GM23248 (cell line): ENCODE data around the gene PXMP2. TPM values are rescaled to one million over a fixed set of nuclear protein-coding genes. Genes with fewer than 3 reads are reported as not detected.

ENCODE experiments used
- DNase-seq: peaks from one replicate; pipeline ENCODE4 v3.0.0-alpha.2; 2015
- H2AFZ ChIP-seq: fragments of 200-600 bp; sonication (generic); 2 replicates; pipeline ENCODE4 v1.6.1; 2016; ENCODE audit warnings: antibody characterized with exemption
- H3F3A ChIP-seq: fragments of 200-600 bp; sonication (generic); 2 replicates; pipeline ENCODE4 v1.6.1; 2016; ENCODE audit warnings: mild to moderate bottlenecking, antibody characterized with exemption, mixed run types; ENCODE audit not compliant: insufficient read depth
- H3K27ac ChIP-seq: fragments of 200-600 bp; sonication (generic); 2 replicates; pipeline ENCODE4 v1.5.1; 2016; ENCODE audit warnings: mild to moderate bottlenecking
- H3K27me3 ChIP-seq: fragments of 200-600 bp; sonication (generic); replicated peaks from 2 replicates; pipeline ENCODE4 v1.6.1; 2016; ENCODE audit warnings: mild to moderate bottlenecking; ENCODE audit not compliant: insufficient read depth
- H3K36me3 ChIP-seq: fragments of 200-600 bp; sonication (generic); 2 replicates; pipeline ENCODE4 v1.6.1; 2016; ENCODE audit warnings: low read depth, mild to moderate bottlenecking
- H3K4me1 ChIP-seq: fragments of 200-600 bp; sonication (generic); 2 replicates; pipeline ENCODE4 v1.6.1; 2016; ENCODE audit warnings: mild to moderate bottlenecking; ENCODE audit not compliant: insufficient read depth
- H3K4me2 ChIP-seq: fragments of 200-600 bp; sonication (generic); one replicate; pipeline ENCODE4 v1.6.1; 2016; ENCODE audit warnings: mild to moderate bottlenecking; ENCODE audit not compliant: unreplicated experiment
- H3K4me3 ChIP-seq: fragments of 200-600 bp; sonication (generic); 2 replicates; pipeline ENCODE4 v1.5.1; 2016; ENCODE audit warnings: mild to moderate bottlenecking
- H3K79me2 ChIP-seq: fragments of 200-600 bp; sonication (generic); 2 replicates; pipeline ENCODE4 v1.6.1; 2016; ENCODE audit warnings: mild to moderate bottlenecking; ENCODE audit not compliant: insufficient read depth
- H3K9ac ChIP-seq: fragments of 200-600 bp; sonication (generic); 2 replicates; pipeline ENCODE4 v1.6.1; 2016; ENCODE audit warnings: mild to moderate bottlenecking
- H3K9me2 ChIP-seq: fragments of 200-600 bp; sonication (generic); 2 replicates; pipeline ENCODE4 v1.6.1; 2016; ENCODE audit warnings: mixed run types, mild to moderate bottlenecking, moderate library complexity; ENCODE audit not compliant: insufficient read depth
- H3K9me3 ChIP-seq: fragments of 200-600 bp; sonication (generic); one replicate; pipeline ENCODE4 v1.6.1; 2017; ENCODE audit warnings: low read depth
- H4K20me1 ChIP-seq: fragments of 200-600 bp; sonication (generic); 2 replicates; pipeline ENCODE4 v1.6.0; 2016; ENCODE audit not compliant: insufficient read depth
- EZH2 ChIP-seq: fragments of 200-600 bp; sonication (generic); IDR thresholded peaks from 2 replicates; pipeline ENCODE4 v1.6.1; 2018; ENCODE audit warnings: antibody characterized with exemption, mild to moderate bottlenecking; ENCODE audit not compliant: insufficient read depth, poor library complexity, severe bottlenecking
- EZH2phosphoT487 ChIP-seq: fragments of 200-600 bp; sonication (generic); IDR thresholded peaks from 2 replicates; pipeline ENCODE4 v1.6.1; 2018; ENCODE audit warnings: antibody characterized with exemption, moderate library complexity, mild to moderate bottlenecking, low read depth; ENCODE audit not compliant: insufficient read depth
- WGBS, 2 experiments: methylation state at CpG; one replicate each; pipeline ENCODE4 v1.1.6; 2015 to 2017; ENCODE audit warnings: low lambda C conversion rate in 2 of 2, low coverage in 1 of 2; ENCODE audit errors: missing lambda C conversion rate in 2 of 2; 5-methylcytosine and 5-hydroxymethylcytosine counted together
- in situ Hi-C: fragments of 300-500 bp; cut with MboI; formaldehyde crosslinking; loops from 2 replicates; pipeline ENCODE4 v1.15.0; 2020
- polyA plus RNA-seq: library from polyadenylated mRNA; unstranded; fragments of >200 nt; fragmentation: Nextera tagmentation; extraction: Ambion mirVana; gene quantifications from 2 replicates; pipeline ENCODE4 v1.2.1, GENCODE V29; 2016
- total RNA-seq: library from RNA; depleted of rRNA; stranded (reverse); fragments of >200 nt; shearing (Covaris generic); gene quantifications from 2 replicates; pipeline ENCODE4 v1.2.3, GENCODE V29; 2014

The PXMP2 gene
- total and polyA plus RNA-seq, 2 experiments from 2014 or later: 28.5 to 37.2 TPM

DNA sequence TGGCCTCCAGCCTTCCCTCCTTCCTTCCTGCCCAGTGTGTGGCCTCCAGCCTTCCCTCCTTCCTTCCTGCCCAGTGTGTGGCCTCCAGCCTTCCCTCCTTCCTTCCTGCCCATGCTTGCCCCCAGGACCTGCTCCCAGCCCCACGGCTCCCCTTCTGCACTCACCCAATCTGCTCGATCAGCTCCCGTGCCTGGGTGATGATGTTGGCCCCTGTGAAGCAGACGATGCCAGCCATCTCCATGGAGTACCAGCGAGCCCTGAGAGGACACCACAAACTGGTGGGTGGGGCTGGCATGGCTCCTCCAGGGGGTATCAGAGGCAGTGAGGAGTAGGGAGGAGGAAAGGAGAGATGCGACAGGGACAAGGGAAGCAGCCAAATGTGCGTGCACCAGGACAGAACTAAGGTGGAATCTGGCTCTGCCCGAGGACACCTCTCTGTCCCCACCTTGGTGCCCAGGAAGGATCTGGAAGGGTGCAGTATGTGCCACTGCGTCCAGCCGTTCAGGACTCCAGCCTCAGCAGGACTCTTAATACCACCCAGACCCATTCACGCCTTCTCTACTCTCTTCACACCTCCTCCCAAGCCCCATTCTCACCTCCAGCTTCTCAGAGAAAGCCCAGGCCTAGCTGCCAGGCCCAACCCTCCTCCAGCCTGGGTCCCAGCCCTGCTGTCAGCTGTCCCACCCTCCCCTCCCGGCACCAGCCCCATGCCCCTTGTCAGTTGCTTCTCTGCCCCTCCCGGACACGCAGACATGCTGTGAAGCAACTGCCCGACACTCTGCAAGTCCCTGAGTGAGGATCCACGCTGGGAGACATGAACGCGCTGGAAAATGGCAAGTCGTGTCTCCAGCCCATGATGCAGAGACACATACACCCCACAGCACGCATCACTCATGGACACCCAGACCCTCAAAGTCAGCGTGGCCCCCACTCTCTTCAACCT lies 22.9 kb upstream of the PXMP2 start:
- no peaks in the 10 kb centered on the region; the same call in 1 of the 2 replicates for H3K36me3 ChIP-seq

DNA sequence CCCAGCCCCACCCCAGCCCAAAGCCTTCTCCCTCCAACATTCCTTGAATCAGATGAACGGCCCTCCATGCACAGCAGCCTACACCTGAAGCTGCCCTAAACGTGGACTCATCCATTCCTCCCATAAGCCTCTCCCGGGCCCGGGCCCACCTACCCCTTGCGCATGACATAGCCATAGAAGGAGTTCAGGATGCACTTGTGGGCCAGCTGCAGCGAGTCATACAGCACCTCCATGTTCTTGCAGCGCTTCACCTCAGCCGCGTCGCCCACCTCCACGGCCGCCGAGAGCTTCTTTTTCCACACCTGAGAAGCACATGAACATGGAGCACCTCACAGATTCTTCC lies 22.3 kb upstream of the PXMP2 start:
- Histone ChIP-seq H3K4me1 (no peaks in the 10 kb centered on the region), H3K79me2 (no peaks in the 10 kb centered on the region), H3K27me3 (no peaks in the 10 kb centered on the region), H4K20me1 (no peaks in the 10 kb centered on the region), H3F3A (no peaks in the 10 kb centered on the region), H3K36me3 (no peaks in the 10 kb centered on the region; the same call in 1 of the 2 replicates), H3K4me3 (no peak overlapping the region), H3K9me3 (no peaks in the 10 kb centered on the region), H3K4me2 (no peak overlapping the region), H3K27ac (no peak overlapping the region), H3K9ac (no peak overlapping the region), H3K9me2 (no peaks in the 10 kb centered on the region), H2AFZ (no peak overlapping the region)
- TF ChIP-seq EZH2phosphoT487: no peak
- in situ Hi-C loops: no loop called here
- DNase-seq: no peak
- WGBS, 2 experiments: 98% methylated on average over 13 of the region's 13 CpGs

More for the DNA sequence above, 22.9 kb upstream of the PXMP2 start:
- H3K4me1 ChIP-seq: no peaks in the 10 kb centered on the region
- no peaks in the 10 kb centered on the region for H4K20me1 ChIP-seq
- TF ChIP-seq EZH2phosphoT487 (no peak), EZH2 (no peak)
- in situ Hi-C loops: no loop called here
- H3K79me2 ChIP-seq: no peaks in the 10 kb centered on the region
- H3K27ac ChIP-seq: no peak overlapping the region
- no peak for DNase-seq
- no peak overlapping the region for H3K4me3 ChIP-seq
- H3K4me2 ChIP-seq: no peak overlapping the region
- H3F3A ChIP-seq: no peaks in the 10 kb centered on the region
- no peaks in the 10 kb centered on the region for H3K9me2 ChIP-seq
- 89 to 93% methylated on average over 20 to 21 of the region's 21 CpGs for WGBS, 2 experiments
- no peaks in the 10 kb centered on the region for H3K9me3 ChIP-seq
- no peaks in the 10 kb centered on the region for H3K27me3 ChIP-seq
- H2AFZ ChIP-seq: no peak overlapping the region
- H3K9ac ChIP-seq: no peak overlapping the region

DNA sequence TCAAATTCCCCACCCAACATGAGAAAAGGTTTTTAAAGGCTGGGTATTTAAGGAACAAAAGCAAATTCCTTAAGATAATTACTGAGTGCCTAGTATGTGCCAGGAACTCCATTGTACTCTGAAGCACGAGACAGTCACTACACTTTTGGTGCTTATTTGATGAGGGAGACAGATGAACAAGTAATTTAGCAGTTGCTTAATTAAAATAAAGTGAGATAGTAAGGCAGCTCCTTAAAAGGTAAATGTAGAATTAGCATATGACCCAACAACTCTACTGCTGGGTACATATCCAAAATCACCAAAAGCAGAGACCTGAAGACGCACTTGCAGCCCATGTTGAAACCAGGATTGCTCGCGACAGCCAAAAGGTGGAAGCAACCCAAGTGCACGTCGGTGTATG lies 21.6 kb upstream of the PXMP2 start:
- no peak overlapping the region for H3K9ac ChIP-seq
- H3K36me3 ChIP-seq: no peaks in the 10 kb centered on the region; the same call in 1 of the 2 replicates
- in situ Hi-C loops: no loop called here
- no peaks in the 10 kb centered on the region for H3F3A ChIP-seq
- no peak for TF ChIP-seq EZH2
- TF ChIP-seq EZH2phosphoT487: no peak
- no peaks in the 10 kb centered on the region for H3K9me3 ChIP-seq
- H3K79me2 ChIP-seq: no peaks in the 10 kb centered on the region
- H3K27ac ChIP-seq: no peak overlapping the region
- WGBS, 2 experiments: 98 to 99% methylated on average over 6 of the region's 6 CpGs
- H3K9me2 ChIP-seq: no peaks in the 10 kb centered on the region
- H3K4me2 ChIP-seq: no peak overlapping the region
- no peaks in the 10 kb centered on the region for H3K27me3 ChIP-seq
- no peak for DNase-seq
- H3K4me3 ChIP-seq: no peak overlapping the region
- H2AFZ ChIP-seq: no peak overlapping the region
- no peaks in the 10 kb centered on the region for H4K20me1 ChIP-seq
- no peaks in the 10 kb centered on the region for H3K4me1 ChIP-seq

DNA sequence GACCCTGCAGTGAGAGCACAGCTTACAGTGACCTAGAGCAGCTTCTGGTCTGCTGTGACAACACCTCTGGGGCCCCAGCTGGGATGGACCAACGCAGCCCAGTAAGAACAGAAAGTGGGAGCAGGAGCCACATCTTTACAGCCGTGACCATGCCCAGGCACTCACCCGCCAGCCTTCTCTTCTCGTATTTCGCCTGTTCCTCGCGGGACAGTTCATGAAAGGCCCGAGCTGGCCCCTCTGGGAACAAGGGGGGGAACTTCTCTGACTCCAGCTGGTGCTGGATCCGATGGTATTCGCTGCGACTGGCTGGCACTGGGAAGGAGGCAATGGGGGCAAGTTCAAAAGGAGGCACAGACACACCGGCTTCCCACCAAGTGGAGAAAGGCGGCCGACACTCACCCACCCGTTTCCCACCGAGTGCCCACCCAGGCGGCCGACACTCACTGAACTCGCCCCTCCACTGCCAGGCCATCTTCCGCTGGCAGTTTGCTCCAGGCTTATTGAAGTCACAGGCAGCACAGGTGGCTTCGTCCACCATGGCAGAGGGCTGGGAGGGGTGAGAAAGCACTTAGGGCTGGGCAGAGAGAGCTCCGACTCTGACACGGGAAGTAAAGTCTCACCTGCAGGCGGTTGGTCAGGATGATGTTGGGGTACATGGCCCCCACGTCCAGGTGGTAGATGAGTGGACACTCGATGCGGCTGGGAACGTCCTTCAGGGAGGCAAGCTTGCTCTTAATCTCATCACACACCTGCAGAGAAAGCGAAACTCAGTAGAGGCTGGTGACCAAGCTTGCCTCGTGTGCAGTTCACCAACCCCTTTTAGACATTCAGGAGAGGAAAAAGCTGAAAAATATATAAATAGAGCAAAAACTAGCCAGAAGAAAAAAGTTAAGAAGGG lies 18.9 kb upstream of the PXMP2 start:
- Histone ChIP-seq H4K20me1 (no peaks in the 10 kb centered on the region), H3K4me2 (no peak overlapping the region), H3K9ac (no peak overlapping the region), H3F3A (no peaks in the 10 kb centered on the region), H3K79me2 (no peaks in the 10 kb centered on the region), H3K4me1 (no peaks in the 10 kb centered on the region), H3K27ac (no peak overlapping the region), H3K9me2 (no peaks in the 10 kb centered on the region), H3K36me3 (no peaks in the 10 kb centered on the region; the same call in 1 of the 2 replicates), H3K9me3 (no peaks in the 10 kb centered on the region), H2AFZ (no peak overlapping the region), H3K4me3 (no peak overlapping the region), H3K27me3 (no peaks in the 10 kb centered on the region)
- no peak for DNase-seq
- WGBS, 2 experiments: 97 to 98% methylated on average over 29 to 30 of the region's 30 CpGs
- in situ Hi-C loops: no loop called here
- TF ChIP-seq EZH2phosphoT487 (no peak), EZH2 (no peak)
